C4-2B (cell line): ENCODE results near the gene CA4.
"Not testable (repeated sequence)": the region's sequence is repeated elsewhere in the genome, so short reads cannot be mapped to it uniquely, and the experiment has no call there.

Experiments
- H3K27ac ChIP-seq: fragments of 450-650 bp; 2 replicates; pipeline ENCODE4 v1.5.1; 2017
- CTCF ChIP-seq: fragments of 450-650 bp; conservative IDR thresholded peaks from 2 replicates; pipeline ENCODE4 v1.5.1; 2017; ENCODE audit warnings: mild to moderate bottlenecking
- ZFX ChIP-seq: fragments of 450-650 bp; IDR thresholded peaks from 2 replicates; pipeline ENCODE4 v1.6.1; 2017

CA4 gene

GRCh38 chr17:60108712-60109111 lies 41.1 kb upstream of the CA4 start:
- no peak overlapping the region for H3K27ac ChIP-seq
- TF ChIP-seq ZFX, result no peak
- no peak for TF ChIP-seq CTCF

- TF ChIP-seq ZFX (no peak), CTCF (no peak)
- H3K27ac ChIP-seq, result no peak overlapping the region
Measured at GRCh38 chr17:60109161-60109560, 40.6 kb upstream of the CA4 start.

GRCh38 chr17:60110586-60110985 lies 39.2 kb upstream of the CA4 start:
- TF ChIP-seq CTCF (no peak), ZFX (no peak)
- H3K27ac ChIP-seq, result no peak overlapping the region

GRCh38 chr17:60111661-60112060 lies 38.1 kb upstream of the CA4 start:
- H3K27ac ChIP-seq, result not testable (repeated sequence)

GRCh38 chr17:60115364-60115763 lies 34.4 kb upstream of the CA4 start:
- not testable (repeated sequence) for H3K27ac ChIP-seq

GRCh38 chr17:60116196-60116595 lies 33.6 kb upstream of the CA4 start:
- H3K27ac ChIP-seq, result not testable (repeated sequence)

- not testable (repeated sequence) for H3K27ac ChIP-seq
Measured at GRCh38 chr17:60119162-60119561, 30.6 kb upstream of the CA4 start.

- H3K27ac ChIP-seq, result not testable (repeated sequence)
Measured at GRCh38 chr17:60119807-60120748, 29.7 kb upstream of the CA4 start.

GRCh38 chr17:60127068-60128064 lies 22.4 kb upstream of the CA4 start:
- H3K27ac ChIP-seq, result no peak overlapping the region
- TF ChIP-seq ZFX (no peak), CTCF (no peak)
